Activated effector memory CD4-positive, alpha-beta T cell treated with Interleukin-2 at 50 U/mL for 16 hours (primary cell): ENCODE results near the gene CHSY1.

Experiments
- DNase-seq: peaks from one replicate; pipeline ENCODE4 v3.0.0-alpha.2; 2020

The CHSY1 gene

GRCh38 chr15:101148881-101149664, 102.8 kb downstream of the CHSY1 start:
- no peak for DNase-seq

GRCh38 chr15:101148166-101148880, 103.5 kb downstream of the CHSY1 start:
- DNase-seq: no peak

GRCh38 chr15:101147181-101147580, 104.7 kb downstream of the CHSY1 start:
- no peak for DNase-seq

GRCh38 chr15:101146118-101146702, 105.6 kb downstream of the CHSY1 start:
- no peak for DNase-seq

- no peak for DNase-seq
Measured at GRCh38 chr15:101145362-101145761, 106.5 kb downstream of the CHSY1 start.

GRCh38 chr15:101143321-101143720, 108.5 kb downstream of the CHSY1 start:
- DNase-seq: no peak

- no peak for DNase-seq
Measured at GRCh38 chr15:101142711-101143110, 109.1 kb downstream of the CHSY1 start.

- DNase-seq: no peak
Measured at GRCh38 chr15:101141926-101142527, 109.8 kb downstream of the CHSY1 start.

GRCh38 chr15:101140697-101141065, 111.2 kb downstream of the CHSY1 start:
- DNase-seq: no peak

- DNase-seq: no peak
Measured at GRCh38 chr15:101139986-101140696, 111.7 kb downstream of the CHSY1 start.

- no peak for DNase-seq
Measured at GRCh38 chr15:101138913-101139880, 112.7 kb downstream of the CHSY1 start.

GRCh38 chr15:101138086-101138660, 113.7 kb downstream of the CHSY1 start:
- DNase-seq: no peak

- DNase-seq: no peak
Measured at GRCh38 chr15:101137312-101137940, 114.4 kb downstream of the CHSY1 start.

GRCh38 chr15:101136381-101137268, 115.2 kb downstream of the CHSY1 start:
- no peak for DNase-seq

- DNase-seq: no peak
Measured at GRCh38 chr15:101135532-101136166, 116.2 kb downstream of the CHSY1 start.

GRCh38 chr15:101134780-101135179, 117.1 kb downstream of the CHSY1 start:
- no peak for DNase-seq

GRCh38 chr15:101133751-101134261, 118.0 kb downstream of the CHSY1 start:
- DNase-seq: no peak

- DNase-seq: no peak
Measured at GRCh38 chr15:101133181-101133460, 118.7 kb downstream of the CHSY1 start.
